ENCODE data around the gene LRIT1.

LRIT1 gene

GRCh38 chr10:84221916-84222315 is 19.4 kb downstream of the LRIT1 start (continued):
- no peak for TF ChIP-seq PATZ1 (CRISPR knock-in tag; IDR thresholded peaks at IDR 0.05; ENCODE audit: borderline replicate concordance)

GRCh38 chr10:84217746-84218145 is 23.6 kb downstream of the LRIT1 start:
- ATAC-seq: no peak
- TF ChIP-seq PATZ1 (CRISPR knock-in tag; IDR thresholded peaks at IDR 0.05; ENCODE audit: borderline replicate concordance) (no peak), TCF4 (CRISPR knock-in tag; IDR thresholded peaks at IDR 0.05; ENCODE audit: borderline replicate concordance) (no peak), POU6F1 (CRISPR knock-in tag; IDR thresholded peaks at IDR 0.05; ENCODE audit: borderline replicate concordance, low read depth) (no peak), ZNF8 (CRISPR knock-in tag; IDR thresholded peaks at IDR 0.05) (no peak), ISL1 (CRISPR knock-in tag; IDR thresholded peaks at IDR 0.05) (no peak), OSR1 (CRISPR knock-in tag; IDR thresholded peaks at IDR 0.05) (no peak), ESRRG (CRISPR knock-in tag; IDR thresholded peaks at IDR 0.05) (no peak), RARB (CRISPR knock-in tag; IDR thresholded peaks at IDR 0.05) (no peak)

GRCh38 chr10:84216834-84217233 is 24.5 kb downstream of the LRIT1 start:
- no peak for ATAC-seq
- no peak for TF ChIP-seq TOX (CRISPR knock-in tag; IDR thresholded peaks at IDR 0.05; ENCODE audit: borderline replicate concordance)
- no peak for TF ChIP-seq GLIS3 (CRISPR knock-in tag; IDR thresholded peaks at IDR 0.05)
- no peak for TF ChIP-seq ISL1 (CRISPR knock-in tag; IDR thresholded peaks at IDR 0.05)
- TF ChIP-seq ZNF70 (CRISPR knock-in tag; IDR thresholded peaks at IDR 0.05): no peak
- TF ChIP-seq PPARA (CRISPR knock-in tag; IDR thresholded peaks at IDR 0.05; ENCODE audit: borderline replicate concordance): no peak
- no peak for TF ChIP-seq BACH2 (CRISPR knock-in tag; IDR thresholded peaks at IDR 0.05; ENCODE audit: borderline replicate concordance)

- TF ChIP-seq ZNF70 (CRISPR knock-in tag; IDR thresholded peaks at IDR 0.05): no peak
- TF ChIP-seq ISL1 (CRISPR knock-in tag; IDR thresholded peaks at IDR 0.05): no peak
- TF ChIP-seq SNAI2 (CRISPR knock-in tag; IDR thresholded peaks at IDR 0.05): no peak
- no peak for TF ChIP-seq RARB (CRISPR knock-in tag; IDR thresholded peaks at IDR 0.05)
- no peak for TF ChIP-seq ZNF8 (CRISPR knock-in tag; IDR thresholded peaks at IDR 0.05)
- no peak for TF ChIP-seq ESRRG (CRISPR knock-in tag; IDR thresholded peaks at IDR 0.05)
- TF ChIP-seq POU6F1 (CRISPR knock-in tag; IDR thresholded peaks at IDR 0.05; ENCODE audit: borderline replicate concordance, low read depth): no peak
- no peak for TF ChIP-seq ZFP30 (CRISPR knock-in tag; IDR thresholded peaks at IDR 0.05)
- TF ChIP-seq ZFP3 (CRISPR knock-in tag; IDR thresholded peaks at IDR 0.05): no peak
- no peak for TF ChIP-seq GLIS3 (CRISPR knock-in tag; IDR thresholded peaks at IDR 0.05)
- TF ChIP-seq TSHZ2 (CRISPR knock-in tag; IDR thresholded peaks at IDR 0.05): no peak
- no peak for TF ChIP-seq ZC3H10 (CRISPR knock-in tag; IDR thresholded peaks at IDR 0.05)
- no peak for TF ChIP-seq ZNF565 (CRISPR knock-in tag; conservative IDR thresholded peaks at IDR 0.05; ENCODE audit: low read depth)
- TF ChIP-seq BACH2 (CRISPR knock-in tag; IDR thresholded peaks at IDR 0.05; ENCODE audit: borderline replicate concordance): no peak
- no peak for TF ChIP-seq CSDC2 (CRISPR knock-in tag; IDR thresholded peaks at IDR 0.05)
- no peak for TF ChIP-seq PPARA (CRISPR knock-in tag; IDR thresholded peaks at IDR 0.05; ENCODE audit: borderline replicate concordance)
- TF ChIP-seq TOX (CRISPR knock-in tag; IDR thresholded peaks at IDR 0.05; ENCODE audit: borderline replicate concordance): no peak
- no peak for TF ChIP-seq TCF4 (CRISPR knock-in tag; IDR thresholded peaks at IDR 0.05; ENCODE audit: borderline replicate concordance)
- no peak for ATAC-seq
Observed at GRCh38 chr10:84214612-84215235, 26.6 kb downstream of the LRIT1 start.
